ENCODE data around the gene CDC26. TPM values are rescaled to one million over a fixed set of nuclear protein-coding genes. Genes with fewer than 3 reads are reported as not detected.

The CDC26 gene
- total RNA-seq, 4 donors from 2014 or later: 18.8 to 21.9 (median 20.4) TPM

GRCh38 chr9:113219186-113219936, 56.0 kb downstream of the CDC26 start:
- Histone ChIP-seq H3K9me3 (no peaks in the 10 kb centered on the region), H3K4me3 (peak overlapping the region; percentile 81), H3K4me1 (peaks cover 40% of the 10 kb centered on the region), H3K27ac (peak overlapping the region; percentile 81), H3K27me3 (no peaks in the 10 kb centered on the region), H3K36me3 (no peaks in the 10 kb centered on the region)
- 55% methylated on average over 3 of the region's 3 CpGs for WGBS
- DNase-seq (ENCODE audit: low spot score in 2 of 2): no peak
- no peak for TF ChIP-seq POLR2AphosphoS5 (IDR thresholded peaks at IDR 0.05)
- no peak for TF ChIP-seq EP300 (IDR thresholded peaks at IDR 0.05)
- no peak for TF ChIP-seq POLR2A (IDR thresholded peaks at IDR 0.05)
- TF ChIP-seq CTCF (IDR thresholded peaks at IDR 0.05): no peak

Other genes starting within 250 kb of the CDC26 start
- 1 to 10 TPM; 1.1 to 3.7 (median 1.4) TPM for gene ZFP37, start 218.8 kb downstream of the CDC26 start, total RNA-seq
- 100 to 1,000 TPM in 2 of 4 donors, 10 to 100 TPM in 2; 49.8 to 114 (median 88.4) TPM for gene SLC31A2, start 124.6 kb downstream of the CDC26 start, total RNA-seq
- gene FKBP15, start 54.3 kb downstream of the CDC26 start, total RNA-seq: 10 to 100 TPM; 26.2 to 45.7 (median 30.5) TPM
- gene SLC31A1, start 54.0 kb downstream of the CDC26 start, total RNA-seq: 10 to 100 TPM; 17.1 to 46.3 (median 27.2) TPM
- 10 to 100 TPM; 13.6 to 21.3 (median 17.6) TPM for gene PRPF4, start 86 bp upstream of the CDC26 start, total RNA-seq
- gene RNF183, start 27.8 kb upstream of the CDC26 start, total RNA-seq: 1 to 10 TPM in 1 of 4 donors, not detected in 3; 2.0 TPM
- gene WDR31, start 64.7 kb upstream of the CDC26 start, total RNA-seq: 1 to 10 TPM; 1.2 to 3.5 (median 1.7) TPM
- 10 to 100 TPM in 3 of 4 donors, 1 to 10 TPM in 1; 8.3 to 37.3 (median 30.8) TPM for gene BSPRY, start 74.0 kb upstream of the CDC26 start, total RNA-seq
- gene HDHD3, start 101.4 kb upstream of the CDC26 start, total RNA-seq: 10 to 100 TPM; 24.9 to 69.0 (median 58.6) TPM
- 10 to 100 TPM; 47.1 to 66.6 (median 53.6) TPM for gene ALAD, start 125.7 kb upstream of the CDC26 start, total RNA-seq
- gene POLE3, start 135.1 kb upstream of the CDC26 start, total RNA-seq: 10 to 100 TPM; 32.6 to 52.6 (median 36.6) TPM
- 1 to 10 TPM in 3 of 4 donors, under 1 TPM in 1; 0.57 to 2.2 (median 2.1) TPM for gene C9orf43, start 135.2 kb upstream of the CDC26 start, total RNA-seq
- gene RGS3, start 188.2 kb upstream of the CDC26 start, total RNA-seq: 10 to 100 TPM; 11.0 to 18.8 (median 16.0) TPM

Data from suprapubic skin (tissue), 4 donors.